ENCODE results near the gene SEC14L5.
"Not testable (repeated sequence)": the region's sequence is repeated elsewhere in the genome, so short reads cannot be mapped to it uniquely, and the experiment has no call there.

SEC14L5 gene

GRCh38 chr16:5044581-5044980, 86.5 kb downstream of the SEC14L5 start:
- not testable (repeated sequence) for DNase-seq

GRCh38 chr16:5045499-5046115, 87.5 kb downstream of the SEC14L5 start:
- DNase-seq, result no peak

- DNase-seq, result no peak
Observed at GRCh38 chr16:5046914-5047313, 88.8 kb downstream of the SEC14L5 start.

GRCh38 chr16:5054876-5055865, 97.0 kb downstream of the SEC14L5 start:
- DNase-seq, result no peak

GRCh38 chr16:5056352-5056751, 98.2 kb downstream of the SEC14L5 start:
- DNase-seq, result no peak

GRCh38 chr16:5058476-5058875, 100.3 kb downstream of the SEC14L5 start:
- no peak for DNase-seq

- DNase-seq, result no peak
Observed at GRCh38 chr16:5059386-5060072, 101.4 kb downstream of the SEC14L5 start.

GRCh38 chr16:5060073-5060641, 102.0 kb downstream of the SEC14L5 start:
- DNase-seq, result no peak

- no peak for DNase-seq
Observed at GRCh38 chr16:5062051-5062450, 103.9 kb downstream of the SEC14L5 start.

GRCh38 chr16:5062790-5063765, 104.9 kb downstream of the SEC14L5 start:
- no peak for DNase-seq

GRCh38 chr16:5064915-5065314, 106.8 kb downstream of the SEC14L5 start:
- DNase-seq, result no peak

GRCh38 chr16:5065326-5065725, 107.2 kb downstream of the SEC14L5 start:
- no peak for DNase-seq

GRCh38 chr16:5065813-5066212, 107.7 kb downstream of the SEC14L5 start, which contains the start of gene C16orf89:
Gene C16orf89, minus strand, starts transcription at chr16:5065956. Its CDS starts 48 bp downstream, at chr16:5065908.
- no peak for DNase-seq

GRCh38 chr16:5066511-5066910, 108.4 kb downstream of the SEC14L5 start:
- DNase-seq, result no peak

All from NCI-H446 treated with DMSO at 0.1 percent for 48 hours (cell line).